GM21528 (cell line): ENCODE results near the gene LRRC49.
"Not testable (repeated sequence)": the region's sequence is repeated elsewhere in the genome, so short reads cannot be mapped to it uniquely, and the experiment has no call there.

Experiments used
- ATAC-seq: cut with Tn5 transposase; IDR thresholded peaks from one replicate; pipeline ENCODE4 v1.9.1; 2021; ENCODE audit warnings: mild to moderate bottlenecking, moderate library complexity; ENCODE audit not compliant: unreplicated experiment, low FRiP score

Gene LRRC49

GRCh38 chr15:70866982-70867641 is 25.5 kb upstream of the LRRC49 start:
- no peak for ATAC-seq

- ATAC-seq = no peak
Measured at GRCh38 chr15:70867911-70868467, 24.6 kb upstream of the LRRC49 start.

GRCh38 chr15:70869346-70869745 is 23.3 kb upstream of the LRRC49 start:
- no peak for ATAC-seq

DNA sequence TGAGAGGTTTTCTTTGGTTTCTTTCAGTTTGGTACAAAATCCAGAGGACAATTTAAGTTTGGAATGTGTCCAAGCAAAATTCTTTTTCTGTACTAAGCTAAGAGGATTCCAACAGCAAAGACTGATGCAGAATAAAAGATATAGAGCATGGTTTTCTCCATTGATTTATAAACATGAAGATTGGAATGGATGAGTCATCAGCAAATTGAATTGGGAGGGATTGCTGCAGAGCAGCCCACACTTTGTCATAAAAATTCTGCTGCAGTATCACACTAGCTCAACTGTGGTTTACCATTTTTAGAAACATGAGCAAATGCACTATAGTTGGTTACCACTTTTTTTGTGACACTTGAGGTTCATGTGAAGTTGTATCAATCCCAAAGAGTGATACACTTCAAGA is 22.6 kb upstream of the LRRC49 start:
- no peak for ATAC-seq

- not testable (repeated sequence) for ATAC-seq
Measured at GRCh38 chr15:70871490-70871889, 21.1 kb upstream of the LRRC49 start.

GRCh38 chr15:70873232-70874054 is 19.2 kb upstream of the LRRC49 start:
- no peak for ATAC-seq

DNA sequence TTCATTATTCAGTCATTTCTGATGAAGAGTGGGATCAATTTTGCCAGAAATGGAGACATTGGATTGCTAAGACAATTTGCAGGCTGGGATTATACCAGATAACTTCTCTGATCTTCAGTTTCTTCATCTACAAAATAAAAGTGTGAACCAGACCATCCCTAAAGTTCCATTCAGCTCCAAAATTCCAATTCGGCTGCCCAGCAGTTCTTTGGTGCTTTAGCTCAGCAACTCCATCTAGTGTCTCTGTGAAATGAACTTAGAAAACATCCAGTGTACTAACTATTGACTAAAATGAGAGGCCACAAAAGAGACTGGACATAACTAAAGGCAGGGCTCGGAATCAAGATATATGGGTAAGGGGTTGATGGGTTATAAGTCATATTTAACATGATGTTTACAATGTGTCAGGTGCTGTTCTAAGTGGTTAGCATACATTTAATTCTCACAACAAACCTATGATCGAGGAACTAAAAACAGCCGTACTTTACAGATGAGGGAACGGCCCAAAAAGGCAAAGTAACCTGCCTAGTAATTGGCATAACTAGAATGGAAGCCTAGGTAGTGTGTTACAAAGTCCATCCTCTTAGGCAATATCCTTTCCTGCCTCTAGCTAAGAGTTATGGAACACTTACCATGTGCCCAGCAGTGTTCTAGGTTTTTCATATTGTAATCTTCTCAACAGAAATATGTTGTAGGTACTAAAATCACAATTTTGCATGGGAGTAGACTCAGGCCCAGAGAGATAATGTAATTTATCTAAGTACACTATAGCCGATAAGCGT is 17.4 kb upstream of the LRRC49 start:
- no peak for ATAC-seq

DNA sequence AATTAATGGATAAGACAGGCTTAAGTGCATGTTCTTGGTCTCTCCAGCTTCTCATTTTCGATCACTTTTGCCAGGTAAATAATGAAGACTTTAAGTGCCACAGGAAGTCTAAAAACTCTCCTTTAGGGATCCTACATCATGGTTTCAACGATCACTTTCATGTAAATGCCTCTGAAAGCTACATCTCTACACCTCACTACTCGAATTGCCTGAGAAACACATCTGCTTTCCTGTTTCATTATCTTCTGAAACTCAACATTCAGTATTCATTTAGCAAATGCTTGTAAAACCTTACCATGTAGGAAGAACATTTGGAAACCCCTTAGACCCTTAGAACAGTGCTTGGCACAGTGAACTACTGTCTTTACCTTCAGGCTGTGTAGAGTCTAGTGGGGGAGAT is 16.6 kb upstream of the LRRC49 start:
- no peak for ATAC-seq

- ATAC-seq = no peak
Measured at GRCh38 chr15:70876683-70877082, 15.9 kb upstream of the LRRC49 start.

DNA sequence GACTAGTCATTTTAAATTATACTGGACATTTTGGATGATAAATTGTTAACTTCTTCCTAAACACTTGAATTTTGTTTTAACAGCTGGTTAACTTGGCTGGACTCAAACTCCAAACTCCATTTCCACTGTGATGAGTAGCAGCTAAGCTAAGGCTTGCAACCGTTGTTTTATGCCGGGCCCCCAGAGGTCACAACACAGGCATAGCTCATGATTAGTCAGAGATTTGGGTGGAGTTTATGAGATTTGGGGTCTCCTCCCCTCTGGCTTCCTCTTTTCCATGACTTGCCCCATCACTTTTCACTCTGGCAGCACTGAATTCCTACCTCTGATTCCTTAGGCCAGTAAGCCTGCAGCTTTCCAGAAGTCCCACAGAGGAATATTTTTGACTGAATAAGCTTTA is 13.2 kb upstream of the LRRC49 start:
- no peak for ATAC-seq

- no peak for ATAC-seq
Measured at GRCh38 chr15:70880781-70881180, 11.8 kb upstream of the LRRC49 start.

DNA sequence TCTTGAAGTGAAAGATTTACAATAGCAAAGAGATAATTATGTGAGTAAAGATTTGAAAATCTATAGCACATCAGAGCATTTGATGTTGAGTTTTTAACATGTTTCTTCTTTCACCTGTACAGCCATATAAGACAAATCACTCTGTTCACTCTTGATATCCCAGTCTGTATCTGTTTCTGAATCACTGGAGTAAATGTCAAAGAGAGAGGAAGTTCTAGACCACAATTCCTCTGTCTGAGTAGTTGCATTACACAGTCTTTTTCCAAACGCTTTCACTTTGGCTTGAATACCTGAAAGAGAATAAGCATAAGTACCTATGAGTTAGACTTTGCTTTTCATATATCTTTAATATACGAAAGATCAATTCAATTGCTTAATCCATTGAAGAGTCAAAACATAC is 10.3 kb upstream of the LRRC49 start:
- ATAC-seq = no peak

GRCh38 chr15:70892912-70893560 is 410 bp downstream of the LRRC49 start:
- ATAC-seq = peak; percentile 14

- no peak for ATAC-seq
Measured at GRCh38 chr15:70902107-70902506, 9.5 kb downstream of the LRRC49 start.

GRCh38 chr15:70906842-70907241 is 14.2 kb downstream of the LRRC49 start:
- no peak for ATAC-seq

DNA sequence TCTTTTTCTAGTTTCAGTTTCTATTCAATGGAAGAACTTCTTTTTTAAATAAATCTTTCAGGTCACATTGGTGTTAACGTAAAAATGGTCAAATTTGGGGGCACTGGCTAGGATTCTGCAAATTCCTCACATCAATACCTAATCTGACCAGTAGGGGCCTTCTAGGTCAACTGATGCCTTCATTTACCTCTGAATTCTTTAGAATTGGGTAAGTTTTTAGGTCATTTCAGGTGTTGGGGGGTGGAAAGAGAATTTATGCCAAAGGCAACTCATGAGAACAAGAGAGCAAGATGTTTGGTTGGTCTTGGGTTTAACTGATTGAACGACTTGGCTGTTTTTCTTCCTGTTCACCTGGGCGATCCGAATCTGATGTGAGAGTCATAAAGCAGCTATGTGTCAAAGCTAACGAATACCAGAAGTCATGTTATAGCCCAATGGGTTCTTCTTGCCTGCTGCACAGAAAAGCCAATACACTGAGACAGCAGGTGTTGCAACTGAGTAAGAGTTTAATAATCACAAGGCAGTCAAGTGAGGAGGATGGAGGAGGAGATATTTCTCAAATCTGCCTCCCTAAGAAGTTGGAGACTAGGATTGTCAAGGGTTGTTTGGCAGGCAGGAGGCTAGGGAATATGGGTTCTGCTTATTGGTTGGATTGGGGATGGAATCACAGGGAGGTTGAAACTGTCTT is 15.3 kb downstream of the LRRC49 start:
- no peak for ATAC-seq

DNA sequence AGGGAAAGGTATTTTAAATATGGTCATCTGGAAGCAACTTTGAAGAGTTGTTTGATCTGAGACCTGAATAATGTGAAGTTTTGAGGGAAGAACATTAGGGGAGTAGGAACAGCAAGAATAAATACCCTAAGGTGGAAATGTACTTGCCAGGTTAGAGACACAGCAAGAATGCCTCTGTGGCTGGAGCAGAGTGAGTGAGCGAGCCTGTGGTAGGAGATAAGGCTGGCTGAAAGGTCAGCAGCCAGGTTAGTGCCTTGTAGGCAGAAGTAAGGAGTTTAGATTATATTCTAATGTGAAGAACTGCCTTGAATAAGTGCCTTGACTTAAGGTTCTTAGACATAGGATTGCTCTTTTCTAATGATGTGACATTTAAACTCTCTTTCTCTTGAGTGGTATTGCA is 18.3 kb downstream of the LRRC49 start:
- no peak for ATAC-seq

DNA sequence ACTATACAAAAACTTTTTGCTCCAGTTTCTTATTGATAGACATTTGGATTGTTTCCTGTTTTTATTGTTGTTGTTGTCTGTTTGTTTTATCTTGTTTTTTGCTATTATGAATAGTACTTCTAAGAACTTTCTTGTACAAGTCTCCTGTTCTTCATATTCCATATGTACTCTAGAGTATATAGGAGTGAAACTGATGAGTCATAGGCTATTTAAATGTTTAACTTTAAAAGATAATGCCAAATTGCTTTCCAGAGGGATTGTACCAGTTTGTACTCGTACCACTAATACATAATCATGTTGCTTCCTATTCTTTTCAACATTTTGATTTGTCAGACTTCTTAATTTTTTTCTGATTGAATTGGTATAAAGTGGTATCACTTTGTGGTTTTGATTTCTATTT is 19.6 kb downstream of the LRRC49 start:
- no peak for ATAC-seq

- ATAC-seq = no peak
Measured at GRCh38 chr15:70916531-70916930, 23.9 kb downstream of the LRRC49 start.

DNA sequence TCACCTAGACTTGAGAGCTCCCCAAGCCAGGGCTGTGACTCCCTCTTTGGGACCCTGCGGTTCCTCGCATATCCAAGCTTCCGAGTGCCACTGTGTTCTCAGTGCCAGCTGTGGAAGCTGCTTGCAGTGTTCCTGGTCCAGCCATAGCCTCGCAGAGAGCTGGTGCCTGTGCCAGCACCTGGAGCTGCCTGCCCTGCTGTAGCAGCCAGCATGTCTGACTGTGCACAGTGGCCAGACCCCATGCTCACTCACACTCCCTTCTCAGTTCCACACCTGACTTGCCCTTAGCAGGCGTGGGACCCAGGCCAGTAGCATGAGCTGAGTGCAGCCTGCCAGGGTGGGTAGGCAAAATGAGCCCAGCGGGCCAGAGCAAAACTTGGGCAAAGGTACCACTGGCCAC is 25.3 kb downstream of the LRRC49 start:
- no peak for ATAC-seq
